ENCODE data around the gene IFITM10.

IFITM10 gene

DNA sequence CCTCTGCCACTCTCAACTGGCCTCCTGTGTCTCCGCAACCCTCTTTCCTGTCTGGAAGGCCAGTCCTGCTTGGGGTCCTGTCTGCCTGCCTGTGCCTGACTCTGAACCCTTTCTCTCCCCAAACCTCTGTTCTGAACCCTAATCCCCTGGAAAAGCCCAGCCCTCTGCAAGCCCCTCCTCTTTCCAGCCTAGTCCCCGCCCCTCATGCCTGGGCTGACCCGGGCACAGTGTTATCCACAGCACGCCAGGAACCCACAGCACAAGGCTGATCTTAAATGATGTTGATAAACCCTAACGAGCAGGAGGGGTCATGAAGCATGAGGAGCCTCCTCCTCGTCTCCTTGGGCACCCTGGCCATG is at the start of gene IFITM10:
Gene IFITM10 (minus strand): TSS at position 115 of the 359 bp plus-strand sequence. CDS start 153 bp downstream, outside the sequence.
- no peak for DNase-seq

GRCh38 chr11:1797391-1798125 is 47.2 kb upstream of the IFITM10 start:
- no peak for DNase-seq

GRCh38 chr11:1796413-1797011 is 46.1 kb upstream of the IFITM10 start:
- no peak for DNase-seq

GRCh38 chr11:1793081-1793480 is 42.7 kb upstream of the IFITM10 start:
- no peak for DNase-seq

DNA sequence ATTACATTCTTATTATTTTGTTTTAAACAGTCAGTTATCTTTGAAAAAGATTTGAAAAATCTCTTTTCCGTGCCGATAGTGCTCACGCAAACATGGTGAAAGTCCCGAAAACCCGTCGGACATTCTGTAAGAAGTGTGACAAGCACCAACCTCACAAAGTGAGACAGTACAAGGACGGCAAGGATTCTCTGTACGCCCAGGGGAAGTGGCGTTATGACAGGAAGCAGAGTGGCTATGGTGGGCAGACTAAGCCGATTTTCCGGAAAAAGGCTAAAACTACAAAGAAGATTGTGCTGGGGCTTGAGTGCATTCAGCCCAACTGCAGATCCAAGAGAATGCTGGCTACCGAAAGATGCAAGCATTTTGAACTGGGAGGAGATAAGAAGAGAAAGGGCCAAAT is 42.1 kb upstream of the IFITM10 start:
- no peak for DNase-seq

- no peak for DNase-seq
Observed at GRCh38 chr11:1791912-1792311, 41.5 kb upstream of the IFITM10 start.

DNA sequence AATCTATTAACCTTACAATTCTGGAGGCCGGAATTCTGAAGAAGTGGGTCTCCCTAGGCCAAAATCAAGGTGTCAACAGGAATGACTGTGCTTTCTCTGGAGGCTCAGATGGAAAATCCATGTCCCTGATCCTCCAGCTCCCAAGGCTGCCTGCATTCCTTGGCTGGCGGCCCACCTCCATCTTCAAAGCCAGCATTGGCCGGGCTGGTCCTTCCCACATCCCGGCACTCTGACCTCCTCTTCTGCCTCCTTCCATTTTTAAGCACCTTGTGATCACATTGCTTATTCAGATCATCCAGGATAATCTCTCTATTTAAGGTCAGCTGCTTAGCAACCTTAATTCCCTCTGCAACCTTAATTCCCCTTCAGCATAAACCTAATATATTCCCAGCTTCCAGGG is 36.1 kb upstream of the IFITM10 start:
- no peak for DNase-seq

GRCh38 chr11:1785749-1786413 is 35.5 kb upstream of the IFITM10 start:
- DNase-seq = no peak

DNA sequence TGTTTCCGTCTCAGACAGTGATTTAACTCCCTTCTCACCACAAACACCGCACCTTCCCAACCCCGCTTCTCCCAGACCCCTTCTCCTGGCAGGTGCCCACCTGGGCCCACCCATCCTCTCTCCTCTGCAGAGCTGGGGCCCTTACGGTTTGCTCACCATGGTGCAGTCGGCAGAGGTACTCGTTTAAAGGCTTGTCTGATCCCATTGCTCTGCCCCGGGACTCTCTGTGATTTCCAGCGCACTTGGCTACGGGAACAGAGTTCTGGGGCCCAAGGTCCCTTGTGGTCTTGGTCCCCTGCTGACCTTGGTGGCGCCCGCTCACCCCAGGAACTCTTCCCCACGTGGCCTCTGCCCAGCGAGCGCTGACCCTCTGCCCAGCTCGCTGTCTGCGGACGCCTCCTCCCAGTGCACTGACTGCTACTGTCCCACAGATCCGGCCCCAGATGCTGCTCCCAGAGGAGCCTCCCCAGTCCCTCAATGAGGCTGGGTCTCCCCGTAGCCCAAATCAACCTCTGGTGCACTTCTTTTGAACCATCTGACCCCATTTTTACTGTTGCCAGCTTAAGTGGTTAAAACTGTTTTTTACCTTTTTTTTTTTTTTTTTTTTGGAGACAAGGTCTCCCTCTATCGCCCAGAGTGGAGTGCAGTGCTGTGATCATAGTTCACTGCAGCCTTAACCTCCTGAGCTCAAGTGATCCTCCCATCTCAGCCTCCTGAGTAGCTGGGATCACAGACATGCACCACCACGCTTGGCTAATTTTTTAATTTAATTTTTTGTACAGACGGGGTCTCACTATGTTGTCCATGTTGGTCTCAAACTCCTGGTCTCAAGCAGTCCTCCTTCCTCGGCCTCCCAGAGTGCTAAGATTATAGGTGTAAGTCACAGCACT is 34.6 kb upstream of the IFITM10 start:
- DNase-seq = no peak

- no peak for DNase-seq
Observed at GRCh38 chr11:1783725-1784529, 33.5 kb upstream of the IFITM10 start.

GRCh38 chr11:1782831-1783724 is 32.7 kb upstream of the IFITM10 start:
- no peak for DNase-seq

- DNase-seq = no peak
Observed at GRCh38 chr11:1782031-1782590, 31.7 kb upstream of the IFITM10 start.

DNA sequence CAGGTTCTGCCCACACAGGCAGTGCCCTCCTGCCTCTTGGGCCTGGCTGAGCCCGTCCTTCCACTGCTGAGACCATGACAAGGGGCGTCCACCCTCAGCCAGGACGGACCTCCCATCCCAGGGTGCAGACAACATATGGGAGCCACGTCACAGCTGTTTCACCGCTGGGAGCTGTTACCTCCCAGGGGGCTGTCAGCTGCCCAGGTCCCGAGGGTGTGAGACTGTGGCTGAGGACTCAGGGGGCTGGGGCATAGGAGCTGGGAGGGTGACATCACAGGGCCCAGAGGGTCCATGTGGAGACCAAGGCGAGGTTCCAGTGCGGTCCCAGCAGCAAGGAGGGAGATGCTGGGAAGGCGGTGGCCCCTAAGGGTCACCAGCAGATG is 31.2 kb upstream of the IFITM10 start:
- DNase-seq = no peak

DNA sequence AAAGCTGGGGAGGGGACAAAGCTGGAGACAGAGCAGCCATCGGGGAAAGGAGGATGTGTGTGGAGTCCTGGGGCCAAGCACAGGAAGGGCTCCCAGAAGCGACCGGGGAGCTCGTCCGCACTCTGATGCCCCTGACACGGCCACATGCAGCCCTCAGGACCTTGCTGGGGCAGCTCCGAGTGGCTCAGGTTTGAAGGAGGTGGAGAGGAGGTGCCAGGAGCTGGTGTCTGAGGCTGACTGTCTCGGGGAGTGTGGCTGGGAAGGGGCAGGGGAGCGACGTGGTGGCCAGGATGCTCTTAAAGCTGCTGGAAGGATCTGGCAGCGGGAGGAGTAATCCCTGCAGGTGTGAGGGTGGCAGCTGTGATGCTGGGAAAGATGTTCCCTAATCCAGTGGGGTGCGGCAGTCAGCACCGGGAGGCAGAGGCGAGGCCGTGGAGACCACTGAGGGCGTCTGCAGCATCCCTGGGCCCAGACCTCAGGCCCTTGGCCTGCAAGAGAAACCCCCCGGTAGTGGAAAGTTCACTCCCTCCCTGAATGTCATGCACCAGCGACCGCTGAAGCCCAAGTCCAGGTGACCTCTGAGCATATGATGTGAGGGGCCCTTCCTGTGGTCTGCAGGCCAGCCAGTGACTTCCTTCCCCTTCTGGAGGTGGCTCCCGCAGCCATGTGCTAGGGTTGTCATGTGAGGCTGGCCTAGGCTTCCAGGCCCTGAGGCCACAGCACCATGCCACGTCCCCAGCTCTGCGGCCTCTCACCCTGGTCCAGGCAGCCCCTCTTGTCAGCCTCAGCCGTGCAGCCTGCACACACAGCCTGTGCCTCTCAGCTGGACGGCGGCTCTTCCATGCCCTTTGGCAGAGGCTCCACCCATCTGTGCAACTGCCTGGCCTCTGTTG is 30.6 kb upstream of the IFITM10 start:
- no peak for DNase-seq

GRCh38 chr11:1779806-1780699 is 29.7 kb upstream of the IFITM10 start:
- DNase-seq = no peak

GRCh38 chr11:1779034-1779805 is 28.8 kb upstream of the IFITM10 start:
- DNase-seq = no peak

- DNase-seq = no peak
Observed at GRCh38 chr11:1778141-1778911, 27.9 kb upstream of the IFITM10 start.
